ENCODE data around the gene CACNA1D. TPM values are rescaled to one million over a fixed set of nuclear protein-coding genes. Genes with fewer than 3 reads are reported as not detected.

Gene CACNA1D
- total RNA-seq, 1 experiment from 2014 or later, result not detected

DNA sequence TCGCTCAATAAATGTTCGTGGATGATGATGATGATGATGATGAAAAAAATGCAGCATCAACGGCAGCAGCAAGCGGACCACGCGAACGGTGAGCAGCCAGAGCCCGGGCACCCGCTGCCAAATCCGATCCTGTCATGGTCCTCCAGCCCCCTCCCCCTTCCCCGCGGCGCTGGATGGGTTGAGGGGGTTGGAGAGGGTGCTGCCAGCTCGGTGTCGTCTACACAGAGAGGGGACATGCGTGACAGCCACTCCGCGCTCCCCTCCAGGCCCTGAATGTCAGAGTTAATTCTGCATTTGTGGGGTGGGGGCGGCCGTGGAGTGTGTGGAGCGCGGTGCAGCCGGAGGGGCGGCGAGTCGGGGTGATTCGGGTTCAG lies 722 bp downstream of the CACNA1D start:
- H3K4me1 ChIP-seq (ENCODE audit: insufficient read depth, low read length, poor library complexity, severe bottlenecking), result no peaks in the 10 kb centered on the region
- no peaks in the 10 kb centered on the region for H3K9me3 ChIP-seq (ENCODE audit: low read depth, low read length, poor library complexity, severe bottlenecking)
- CTCF ChIA-PET, result no interaction called here
- TF ChIP-seq CTCF (conservative IDR thresholded peaks at IDR 0.05; ENCODE audit: low read depth, low read length), result no peak
- TF ChIP-seq EZH2 (IDR thresholded peaks at IDR 0.05; ENCODE audit: borderline replicate concordance, low read depth, low read length, poor library complexity, severe bottlenecking), result no peak
- no peak for DNase-seq (ENCODE audit: low spot score)
- POLR2A ChIA-PET (ENCODE audit: low non-redundant PET), result no interaction called here
- intact Hi-C loops (cut with micrococcal nuclease; ENCODE audit: unreplicated experiment), result no loop called here
- H3K27me3 ChIP-seq (replicated peaks; ENCODE audit: insufficient read depth, low read depth, low read length, poor library complexity), result peaks cover 35% of the 10 kb centered on the region
- no peak overlapping the region for H3K27ac ChIP-seq (ENCODE audit: low read depth, low read length, poor library complexity, severe bottlenecking)
- peak overlapping the region; percentile 15 for H3K4me3 ChIP-seq (ENCODE audit: low read depth, low read length, poor library complexity, severe bottlenecking)
- no TSS peak for BruUV-seq (replicated peaks)
- H3K36me3 ChIP-seq (ENCODE audit: insufficient read depth, low read length, poor library complexity, severe bottlenecking), result no peaks in the 10 kb centered on the region

- Histone ChIP-seq H3K27ac (ENCODE audit: low read depth, low read length, poor library complexity, severe bottlenecking) (no peak overlapping the region), H3K36me3 (ENCODE audit: insufficient read depth, low read length, poor library complexity, severe bottlenecking) (no peaks in the 10 kb centered on the region), H3K4me1 (ENCODE audit: insufficient read depth, low read length, poor library complexity, severe bottlenecking) (no peaks in the 10 kb centered on the region), H3K9me3 (ENCODE audit: low read depth, low read length, poor library complexity, severe bottlenecking) (no peaks in the 10 kb centered on the region), H3K4me3 (ENCODE audit: low read depth, low read length, poor library complexity, severe bottlenecking) (no peak overlapping the region), H3K27me3 (replicated peaks; ENCODE audit: insufficient read depth, low read depth, low read length, poor library complexity) (peaks cover 35% of the 10 kb centered on the region)
- ChIA-PET POLR2A (ENCODE audit: low non-redundant PET) (no interaction called here), CTCF (no interaction called here)
- no peak for DNase-seq (ENCODE audit: low spot score)
- TF ChIP-seq CTCF (conservative IDR thresholded peaks at IDR 0.05; ENCODE audit: low read depth, low read length) (no peak), EZH2 (IDR thresholded peaks at IDR 0.05; ENCODE audit: borderline replicate concordance, low read depth, low read length, poor library complexity, severe bottlenecking) (peak; percentile 76)
- intact Hi-C loops (cut with micrococcal nuclease; ENCODE audit: unreplicated experiment), result no loop called here
- no TSS peak for BruUV-seq (replicated peaks)
These were observed 1.3 kb downstream of the CACNA1D start for GRCh38 chr3:53495520-53496391.

DNA sequence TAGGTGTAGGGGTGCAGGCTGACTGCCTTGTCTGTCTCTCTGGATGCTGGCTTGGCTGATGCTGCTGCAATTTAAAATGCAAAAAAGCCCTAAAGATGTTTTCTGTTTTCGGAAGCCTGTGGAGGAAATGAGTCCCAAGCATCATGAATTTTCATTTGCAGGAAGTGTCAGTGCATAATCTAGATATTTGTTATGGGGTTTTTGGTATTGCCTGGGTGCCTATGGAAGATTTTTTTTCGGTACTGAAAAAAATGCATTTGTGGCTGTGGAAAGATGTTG lies 1.9 kb downstream of the CACNA1D start:
- Histone ChIP-seq H3K4me3 (ENCODE audit: low read depth, low read length, poor library complexity, severe bottlenecking) (no peak overlapping the region), H3K27me3 (replicated peaks; ENCODE audit: insufficient read depth, low read depth, low read length, poor library complexity) (peaks cover 35% of the 10 kb centered on the region), H3K27ac (ENCODE audit: low read depth, low read length, poor library complexity, severe bottlenecking) (no peak overlapping the region), H3K9me3 (ENCODE audit: low read depth, low read length, poor library complexity, severe bottlenecking) (no peaks in the 10 kb centered on the region), H3K4me1 (ENCODE audit: insufficient read depth, low read length, poor library complexity, severe bottlenecking) (no peaks in the 10 kb centered on the region), H3K36me3 (ENCODE audit: insufficient read depth, low read length, poor library complexity, severe bottlenecking) (no peaks in the 10 kb centered on the region)
- no TSS peak for BruUV-seq (replicated peaks)
- ChIA-PET CTCF (no interaction called here), POLR2A (ENCODE audit: low non-redundant PET) (no interaction called here)
- no peak for DNase-seq (ENCODE audit: low spot score)
- TF ChIP-seq EZH2 (IDR thresholded peaks at IDR 0.05; ENCODE audit: borderline replicate concordance, low read depth, low read length, poor library complexity, severe bottlenecking), result no peak
- TF ChIP-seq CTCF (conservative IDR thresholded peaks at IDR 0.05; ENCODE audit: low read depth, low read length), result no peak
- intact Hi-C loops (cut with micrococcal nuclease; ENCODE audit: unreplicated experiment), result no loop called here

Measured in A673 (cell line).